ENCODE results near the gene KCNG3.

GRCh38 chr2:42442774-42443173 is 51.0 kb downstream of the KCNG3 start:
- no peak for TF ChIP-seq CTCF (IDR thresholded peaks at IDR 0.05)
- TF ChIP-seq POLR2A (IDR thresholded peaks at IDR 0.05): no peak
